IMR-90 (cell line): ENCODE results near the gene HRH1. TPM values are rescaled to one million over a fixed set of nuclear protein-coding genes. Genes with fewer than 3 reads are reported as not detected.

Experiments used
- ATAC-seq: fragments of 200-7000 bp; cut with Tn5 transposase; 2 replicates; pipeline ENCODE4 v1.9.1; 2020; ENCODE audit warnings: low read depth, mild to moderate bottlenecking, moderate library complexity
- BruUV-seq: library from RNA; stranded (reverse); fragments of 400-500 nt; replicated peaks from 2 replicates; lab custom pipeline; 2021; lab: Mats Ljungman, UMichigan
- CTCF ChIA-PET: fragments of 300-600 bp; formaldehyde crosslinking; extraction: SDS; loops from one replicate; lab custom pipeline; 2021; ENCODE audit warnings: antibody characterized with exemption; lab: Yijun Ruan, JAX
- POLR2A ChIA-PET: fragments of 300-600 bp; sonication (Branson Sonifier 250); formaldehyde crosslinking; loops from one replicate; lab custom pipeline; 2022; ENCODE audit warnings: antibody characterized with exemption; ENCODE audit not compliant: unreplicated experiment; lab: Charles Lee
- DNase-seq: peaks from one replicate; pipeline ENCODE4 v3.0.0; 2013
- H2AFZ ChIP-seq: replicated peaks from 2 replicates; pipeline ENCODE3; 2013; ENCODE audit warnings: low read length, mild to moderate bottlenecking; ENCODE audit not compliant: poor library complexity
- H2AK5ac ChIP-seq: 2 replicates; pipeline ENCODE4 v1.6.1; 2013; ENCODE audit warnings: low read depth, low read length, inconsistent platforms
- H2AK9ac ChIP-seq: replicated peaks from 2 replicates; pipeline ENCODE3; 2013; ENCODE audit warnings: mild to moderate bottlenecking, low read depth, low read length, moderate library complexity; ENCODE audit not compliant: poor library complexity
- H2BK120ac ChIP-seq: 2 replicates; pipeline ENCODE4 v1.6.1; 2013; ENCODE audit warnings: low read depth, low read length, inconsistent platforms
- H2BK15ac ChIP-seq: 3 replicates; pipeline ENCODE4 v1.6.1; 2013; ENCODE audit warnings: low read depth, low read length, inconsistent platforms
- H2BK20ac ChIP-seq: 2 replicates; pipeline ENCODE4 v1.6.1; 2013; ENCODE audit warnings: low read depth, mild to moderate bottlenecking, inconsistent platforms, low read length, moderate library complexity
- H2BK5ac ChIP-seq: 2 replicates; pipeline ENCODE4 v1.6.1; 2013; ENCODE audit warnings: mild to moderate bottlenecking, low read depth, low read length, inconsistent platforms; ENCODE audit not compliant: poor library complexity, severe bottlenecking
- H3K14ac ChIP-seq: replicated peaks from 2 replicates; pipeline ENCODE4 v1.6.1; 2013; ENCODE audit warnings: low read depth, low read length, inconsistent platforms
- H3K18ac ChIP-seq: 2 replicates; pipeline ENCODE4 v1.6.1; 2013; ENCODE audit warnings: low read depth, low read length, control low read depth
- H3K23ac ChIP-seq: 2 replicates; pipeline ENCODE4 v1.6.1; 2013; ENCODE audit warnings: low read depth, low read length, inconsistent platforms
- H3K27ac ChIP-seq: 2 replicates; pipeline ENCODE4 v1.5.1; 2013; ENCODE audit warnings: mild to moderate bottlenecking, control low read depth, low read length; ENCODE audit not compliant: insufficient read depth
- H3K27me3 ChIP-seq: 2 replicates; pipeline ENCODE4 v1.6.1; 2013; ENCODE audit warnings: low read length; ENCODE audit not compliant: control insufficient read depth, insufficient read depth
- H3K36me3 ChIP-seq: 2 replicates; pipeline ENCODE4 v1.6.1; 2013; ENCODE audit warnings: low read length, mixed read lengths; ENCODE audit not compliant: control insufficient read depth, insufficient read depth
- H3K4ac ChIP-seq: 2 replicates; pipeline ENCODE4 v1.6.1; 2013; ENCODE audit warnings: low read depth, low read length, inconsistent platforms
- H3K4me1 ChIP-seq: 2 replicates; pipeline ENCODE4 v1.6.1; 2013; ENCODE audit warnings: low read length, mixed read lengths; ENCODE audit not compliant: control insufficient read depth, insufficient read depth
- H3K4me2 ChIP-seq: 2 replicates; pipeline ENCODE4 v1.6.1; 2013; ENCODE audit warnings: low read depth, mild to moderate bottlenecking, control low read depth, low read length, moderate library complexity
- H3K4me3 ChIP-seq: 2 replicates; pipeline ENCODE4 v1.5.1; 2013; ENCODE audit warnings: low read depth, mild to moderate bottlenecking, control low read depth, low read length, moderate library complexity; ENCODE audit not compliant: insufficient read depth
- H3K56ac ChIP-seq: 2 replicates; pipeline ENCODE4 v1.6.1; 2013; ENCODE audit warnings: low read length, inconsistent platforms; ENCODE audit not compliant: insufficient read depth; ENCODE audit errors: extremely low read depth
- H3K79me1 ChIP-seq, 2 experiments: 2 replicates each; pipeline ENCODE4 v1.6.1; 2013; ENCODE audit warnings: low read length in 2 of 2, inconsistent platforms in 1 of 2, low read depth in 1 of 2
- H3K9ac ChIP-seq: 2 replicates; pipeline ENCODE4 v1.6.1; 2013; ENCODE audit warnings: low read depth, low read length, control low read depth
- H3K9me1 ChIP-seq: 2 replicates; pipeline ENCODE4 v1.6.1; 2013; ENCODE audit warnings: low read length, inconsistent platforms; ENCODE audit not compliant: insufficient read depth
- H3K9me3 ChIP-seq: 2 replicates; pipeline ENCODE4 v1.6.1; 2013; ENCODE audit warnings: low read length; ENCODE audit not compliant: control insufficient read depth, insufficient read depth
- H4K20me1 ChIP-seq: 2 replicates; pipeline ENCODE4 v1.6.1; 2013; ENCODE audit warnings: low read length, inconsistent platforms; ENCODE audit not compliant: insufficient read depth
- H4K5ac ChIP-seq: 2 replicates; pipeline ENCODE4 v1.6.1; 2013; ENCODE audit warnings: mild to moderate bottlenecking, low read depth, low read length, control low read depth
- H4K8ac ChIP-seq, 2 experiments: 2 replicates each; pipeline ENCODE4 v1.6.1; 2013; ENCODE audit warnings: low read depth in 2 of 2, low read length in 2 of 2, control low read depth in 1 of 2, inconsistent platforms in 1 of 2
- H4K91ac ChIP-seq: 2 replicates; pipeline ENCODE4 v1.6.1; 2013; ENCODE audit warnings: low read depth, low read length, inconsistent platforms; ENCODE audit not compliant: insufficient read depth
- BHLHE40 ChIP-seq: fragments of 150-350 bp; IDR thresholded peaks from 2 replicates; pipeline ENCODE4 v1.6.1; 2016; ENCODE audit warnings: mild to moderate bottlenecking, low read depth, low read length
- CEBPB ChIP-seq: IDR thresholded peaks from 2 replicates; pipeline ENCODE4 v1.6.1; 2012; ENCODE audit warnings: low read depth, low read length, improper control_type of control experiment
- CHD1 ChIP-seq: IDR thresholded peaks from 2 replicates; pipeline ENCODE4 v1.6.1; 2012; ENCODE audit warnings: low read depth, low read length, improper control_type of control experiment
- CTCF ChIP-seq: conservative IDR thresholded peaks from 2 replicates; pipeline ENCODE4 v1.5.1; 2012; ENCODE audit warnings: mild to moderate bottlenecking, low read depth, low read length, improper control_type of control experiment
- FOS ChIP-seq: fragments of 150-350 bp; IDR thresholded peaks from 2 replicates; pipeline ENCODE4 v1.6.1; 2016; ENCODE audit warnings: low read depth, low read length
- MAFK ChIP-seq: IDR thresholded peaks from 2 replicates; pipeline ENCODE4 v1.6.1; 2012; ENCODE audit warnings: low read depth, low read length, improper control_type of control experiment
- MAZ ChIP-seq: IDR thresholded peaks from 2 replicates; pipeline ENCODE4 v1.6.1; 2012; ENCODE audit warnings: low read depth, mild to moderate bottlenecking, low read length, improper control_type of control experiment, moderate library complexity, borderline replicate concordance
- MXI1 ChIP-seq: IDR thresholded peaks from 2 replicates; pipeline ENCODE4 v1.6.1; 2012; ENCODE audit warnings: low read depth, mild to moderate bottlenecking, low read length, moderate library complexity, borderline replicate concordance
- NFE2L2 ChIP-seq: fragments of 150-350 bp; IDR thresholded peaks from 2 replicates; pipeline ENCODE4 v1.6.1; 2016; ENCODE audit warnings: low read depth, mild to moderate bottlenecking, low read length
- POLR2A ChIP-seq: IDR thresholded peaks from 2 replicates; pipeline ENCODE4 v1.6.1; 2012; ENCODE audit warnings: mild to moderate bottlenecking, low read depth, low read length
- RAD21 ChIP-seq: IDR thresholded peaks from 2 replicates; pipeline ENCODE4 v1.6.1; 2012; ENCODE audit warnings: low read length, improper control_type of control experiment
- RCOR1 ChIP-seq: IDR thresholded peaks from 2 replicates; pipeline ENCODE4 v1.6.1; 2012; ENCODE audit warnings: mild to moderate bottlenecking, low read length, improper control_type of control experiment; ENCODE audit not compliant: insufficient replicate concordance
- RFX5 ChIP-seq: IDR thresholded peaks from 2 replicates; pipeline ENCODE4 v1.8.0; 2012; ENCODE audit warnings: low read depth, mild to moderate bottlenecking, low read length, moderate library complexity
- SMC3 ChIP-seq: fragments of 150-350 bp; IDR thresholded peaks from 2 replicates; pipeline ENCODE4 v1.6.1; 2016; ENCODE audit warnings: low read depth, mild to moderate bottlenecking, antibody characterized with exemption, low read length, moderate library complexity
- WGBS, 2 experiments: methylation state at CpG; one replicate each; pipeline versions ENCODE4 v1.1.5 to v1.1.7; 2013; ENCODE audit warnings: missing lambda C conversion rate in 2 of 2; ENCODE audit not compliant: insufficient read length in 1 of 2; ENCODE audit errors: extremely low coverage in 2 of 2; 5-methylcytosine and 5-hydroxymethylcytosine counted together
- dilution Hi-C: fragments of 300-500 bp; cut with HindIII; formaldehyde crosslinking; loops from one replicate; pipeline ENCODE4 v1.14.3; 2018; ENCODE audit warnings: low sequenced_read_pairs; ENCODE audit not compliant: unreplicated experiment
- in situ Hi-C: fragments of 300-500 bp; cut with MboI; formaldehyde crosslinking; loops from 3 replicates; pipeline ENCODE4 v1.14.3; 2019; ENCODE audit warnings: low sequenced_read_pairs, inconsistent platforms, mixed read lengths
- intact Hi-C: fragments of 100-400 bp; cut with micrococcal nuclease; formaldehyde crosslinking; loops from 2 replicates; pipeline ENCODE4 v1.10.0; 2022
- polyA plus RNA-seq, 3 experiments: library from polyadenylated mRNA; depleted of rRNA; stranded (reverse); fragments of >200 nt; gene quantifications; 2 replicates each; pipeline ENCODE4 v1.2.3, GENCODE V29; 2012; ENCODE audit warnings: low replicate concordance in 1 of 3
- total RNA-seq: library from RNA; depleted of rRNA; stranded (reverse); fragments of >200 nt; gene quantifications from 2 replicates; pipeline ENCODE4 v1.2.3, GENCODE V29; 2012
- TF ChIP-seq, protein P1 (sequence below): fragments of 150-350 bp; IDR thresholded peaks from 2 replicates; pipeline ENCODE4 v1.6.1; 2017; ENCODE audit warnings: mild to moderate bottlenecking, antibody characterized with exemption, low read length, low read depth
- TF ChIP-seq, protein P2 (sequence below): fragments of 150-350 bp; IDR thresholded peaks from 2 replicates; pipeline ENCODE4 v1.6.1; 2016; ENCODE audit warnings: low read depth, mild to moderate bottlenecking, low read length, moderate library complexity, borderline replicate concordance

HRH1 gene
- total and polyA plus RNA-seq, 2 of the 4 experiments (the other 2 are of a cell fraction) = 7.6 to 16.1 TPM

- DNase-seq = no peak
These were observed 137.5 kb downstream of the HRH1 start for GRCh38 chr3:11291808-11292207.

More at GRCh38 chr3:11291808-11292207, 137.5 kb downstream of the HRH1 start:
- Histone ChIP-seq H2BK20ac (peak overlapping the region; percentile 31; the same call in 1 of the 2 replicates), H2BK5ac (peak overlapping the region; percentile 94), H4K20me1 (no peaks in the 10 kb centered on the region; the same call in 1 of the 2 replicates), H3K4ac (peak overlapping the region; percentile 76), H3K4me3 (no peak overlapping the region), H4K5ac (peak overlapping the region; percentile 79; the same call in 1 of the 2 replicates), H3K4me2 (peak overlapping the region; percentile 1; the same call in 1 of the 2 replicates), H3K27ac (peak overlapping the region; percentile 10; the same call in 1 of the 2 replicates), H3K9me1 (peaks cover 24% of the 10 kb centered on the region), H2BK120ac (peak overlapping the region; percentile 85), H2AFZ (peak overlapping the region; percentile 24), H2BK15ac (peak overlapping the region; percentile 63; the same call in 1 of the 3 replicates), H3K9me3 (no peaks in the 10 kb centered on the region), H3K56ac (no peak overlapping the region), H3K79me1 (peaks cover 41 to 54% of the 10 kb centered on the region in 2 experiments), H3K23ac (peak overlapping the region; percentile 72), H3K27me3 (no peaks in the 10 kb centered on the region), H2AK5ac (peak overlapping the region; percentile 69), H4K8ac (peak overlapping the region; percentile 39 to 79; a peak in 3 of 4 replicates), H3K18ac (peak overlapping the region; percentile 81; the same call in 1 of the 2 replicates), H3K36me3 (no peaks in the 10 kb centered on the region), H3K9ac (no peak overlapping the region; the same call in 1 of the 2 replicates), H4K91ac (peak overlapping the region; percentile 71), H3K14ac (peak overlapping the region; percentile 73), H3K4me1 (peaks cover 26% of the 10 kb centered on the region), H2AK9ac (peak overlapping the region; percentile 13)
- in situ Hi-C loops = no loop called here
- dilution Hi-C loops = no loop called here
- TF ChIP-seq RFX5 (no peak), CEBPB (no peak), RAD21 (no peak), FOS (no peak), SMC3 (no peak), BHLHE40 (no peak), MXI1 (no peak), POLR2A (no peak), NFE2L2 (no peak), CTCF (no peak), CHD1 (no peak), MAZ (no peak), MAFK (no peak), RCOR1 (no peak)
- TF ChIP-seq, protein P1, sequence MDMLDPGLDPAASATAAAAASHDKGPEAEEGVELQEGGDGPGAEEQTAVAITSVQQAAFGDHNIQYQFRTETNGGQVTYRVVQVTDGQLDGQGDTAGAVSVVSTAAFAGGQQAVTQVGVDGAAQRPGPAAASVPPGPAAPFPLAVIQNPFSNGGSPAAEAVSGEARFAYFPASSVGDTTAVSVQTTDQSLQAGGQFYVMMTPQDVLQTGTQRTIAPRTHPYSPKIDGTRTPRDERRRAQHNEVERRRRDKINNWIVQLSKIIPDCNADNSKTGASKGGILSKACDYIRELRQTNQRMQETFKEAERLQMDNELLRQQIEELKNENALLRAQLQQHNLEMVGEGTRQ = no peak
- TF ChIP-seq, protein P2, sequence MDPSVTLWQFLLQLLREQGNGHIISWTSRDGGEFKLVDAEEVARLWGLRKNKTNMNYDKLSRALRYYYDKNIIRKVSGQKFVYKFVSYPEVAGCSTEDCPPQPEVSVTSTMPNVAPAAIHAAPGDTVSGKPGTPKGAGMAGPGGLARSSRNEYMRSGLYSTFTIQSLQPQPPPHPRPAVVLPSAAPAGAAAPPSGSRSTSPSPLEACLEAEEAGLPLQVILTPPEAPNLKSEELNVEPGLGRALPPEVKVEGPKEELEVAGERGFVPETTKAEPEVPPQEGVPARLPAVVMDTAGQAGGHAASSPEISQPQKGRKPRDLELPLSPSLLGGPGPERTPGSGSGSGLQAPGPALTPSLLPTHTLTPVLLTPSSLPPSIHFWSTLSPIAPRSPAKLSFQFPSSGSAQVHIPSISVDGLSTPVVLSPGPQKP = no peak
- no TSS peak for BruUV-seq
- WGBS, 2 experiments = 55% methylated on average over 3 of the region's 5 CpGs; no CpG with 5 or more reads in 1 of the 2 experiments
- CTCF ChIA-PET = interaction anchor here (0.5 to 1.2 kb wide), 3 partner anchors 14 to 232 kb away, joined by 3 to 7 read pairs (median 3); no protein-coding TSS in a partner anchor
- no peak for ATAC-seq
- POLR2A ChIA-PET = no interaction called here
- intact Hi-C loops = loop anchor here (2.0 kb wide), 1 partner anchor 21 kb away; no protein-coding TSS in a partner anchor
